Endothelial cell (in vitro differentiated cells): ENCODE results near the gene TRPM3. TPM values are rescaled to one million over a fixed set of nuclear protein-coding genes. Genes with fewer than 3 reads are reported as not detected.

Experiments used
- DNase-seq: peaks from one replicate; pipeline ENCODE4 v3.0.0; 2021; ENCODE audit warnings: low spot score
- H3K27ac Mint-ChIP-seq: one replicate; pipeline ENCODE4 v1.8.0; 2021; ENCODE audit warnings: mixed read lengths, inconsistent platforms; ENCODE audit not compliant: unreplicated experiment
- H3K27me3 Mint-ChIP-seq: one replicate; pipeline ENCODE4 v1.8.0; 2021; ENCODE audit warnings: mild to moderate bottlenecking, moderate library complexity, mixed read lengths, inconsistent platforms; ENCODE audit not compliant: unreplicated experiment
- H3K36me3 Mint-ChIP-seq: one replicate; pipeline ENCODE4 v1.8.0; 2021; ENCODE audit warnings: mild to moderate bottlenecking, low read depth, mixed read lengths, inconsistent platforms; ENCODE audit not compliant: unreplicated experiment
- H3K4me1 Mint-ChIP-seq: one replicate; pipeline ENCODE4 v1.8.0; 2021; ENCODE audit warnings: mild to moderate bottlenecking, mixed read lengths, inconsistent platforms; ENCODE audit not compliant: unreplicated experiment
- H3K4me3 Mint-ChIP-seq: one replicate; pipeline ENCODE4 v1.8.0; 2021; ENCODE audit warnings: mild to moderate bottlenecking, mixed read lengths, inconsistent platforms; ENCODE audit not compliant: unreplicated experiment
- H3K9me3 Mint-ChIP-seq: one replicate; pipeline ENCODE4 v1.8.0; 2021; ENCODE audit warnings: mixed read lengths, inconsistent platforms; ENCODE audit not compliant: unreplicated experiment
- CTCF ChIP-seq: fragments of 200-600 bp; sonication (generic); IDR thresholded peaks from one replicate; pipeline ENCODE4 v1.5.0; 2021; ENCODE audit warnings: antibody characterized with exemption; ENCODE audit not compliant: unreplicated experiment
- total RNA-seq: library from RNA; stranded (reverse); fragmentation: NEBNext Ultra II Directional; extraction: Animal tissue kit (Norgen Biotek cat#: 25700); gene quantifications from one replicate; pipeline ENCODE4 v1.2.1, GENCODE V29; 2021; ENCODE audit not compliant: unreplicated experiment

The TRPM3 gene
- total RNA-seq, 1 donor from 2014 or later: 0.54 TPM

GRCh38 chr9:71120501-71121247 lies 747 bp downstream of the TRPM3 start:
- Mint-ChIP-seq H3K27ac (no peak overlapping the region), H3K4me1 (peaks cover 12% of the 10 kb centered on the region), H3K36me3 (no peaks in the 10 kb centered on the region), H3K4me3 (no peak overlapping the region), H3K27me3 (no peaks in the 10 kb centered on the region), H3K9me3 (no peaks in the 10 kb centered on the region)
- DNase-seq: no peak
- no peak for TF ChIP-seq CTCF

- H3K9me3 Mint-ChIP-seq: no peaks in the 10 kb centered on the region
- no peaks in the 10 kb centered on the region for H3K27me3 Mint-ChIP-seq
- no peak for DNase-seq
- TF ChIP-seq CTCF: no peak
- H3K36me3 Mint-ChIP-seq: no peaks in the 10 kb centered on the region
- H3K27ac Mint-ChIP-seq: no peak overlapping the region
- H3K4me1 Mint-ChIP-seq: peaks cover 12% of the 10 kb centered on the region
- no peak overlapping the region for H3K4me3 Mint-ChIP-seq
Observed at GRCh38 chr9:71119746-71120145, 1.7 kb downstream of the TRPM3 start.

GRCh38 chr9:71118324-71118723 lies 3.1 kb downstream of the TRPM3 start:
- Mint-ChIP-seq H3K27me3 (no peaks in the 10 kb centered on the region), H3K4me1 (peaks cover 12% of the 10 kb centered on the region), H3K36me3 (no peaks in the 10 kb centered on the region), H3K27ac (no peak overlapping the region), H3K9me3 (no peaks in the 10 kb centered on the region), H3K4me3 (no peak overlapping the region)
- TF ChIP-seq CTCF: no peak
- DNase-seq: no peak

GRCh38 chr9:71115448-71115975 lies 5.9 kb downstream of the TRPM3 start:
- H3K4me3 Mint-ChIP-seq: no peak overlapping the region
- H3K9me3 Mint-ChIP-seq: no peaks in the 10 kb centered on the region
- peaks cover 3% of the 10 kb centered on the region for H3K4me1 Mint-ChIP-seq
- H3K36me3 Mint-ChIP-seq: no peaks in the 10 kb centered on the region
- no peak overlapping the region for H3K27ac Mint-ChIP-seq
- no peak for TF ChIP-seq CTCF
- H3K27me3 Mint-ChIP-seq: no peaks in the 10 kb centered on the region
- DNase-seq: no peak

DNA sequence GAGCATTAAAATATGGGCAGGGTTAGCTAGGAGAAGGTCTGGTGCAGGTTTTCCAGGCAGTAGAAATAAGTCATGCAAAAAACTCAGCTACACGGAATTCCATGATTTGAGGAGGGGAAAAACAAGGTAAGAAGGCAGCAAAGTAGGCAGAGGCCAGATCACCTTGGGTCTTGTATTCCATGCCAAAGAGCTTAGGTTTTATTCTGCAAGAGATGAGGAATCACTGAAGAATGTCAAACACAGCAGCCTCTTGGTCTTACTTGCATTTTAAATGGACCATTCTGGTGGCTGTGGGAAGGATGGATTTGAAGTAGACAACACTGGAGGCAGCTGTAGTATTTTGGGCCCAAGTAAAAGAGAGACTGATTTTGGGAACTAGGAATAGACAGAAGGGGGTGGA lies 8.6 kb downstream of the TRPM3 start:
- no peak for TF ChIP-seq CTCF
- Mint-ChIP-seq H3K4me1 (no peaks in the 10 kb centered on the region), H3K36me3 (no peaks in the 10 kb centered on the region), H3K9me3 (no peaks in the 10 kb centered on the region), H3K27ac (no peak overlapping the region), H3K4me3 (no peak overlapping the region), H3K27me3 (no peaks in the 10 kb centered on the region)
- no peak for DNase-seq
